CD8-positive, alpha-beta memory T cell (primary cell): ENCODE results near the gene FSTL1. TPM values are rescaled to one million over a fixed set of nuclear protein-coding genes. Genes with fewer than 3 reads are reported as not detected.
A peak's percentile ranks its signal among the peaks of the same experiment; 100 is the strongest.

ENCODE experiments used
- CTCF ChIA-PET: fragments of 350-600 bp; sonication (Branson Sonifier 250); formaldehyde crosslinking; loops from one replicate; lab custom pipeline; 2021; ENCODE audit warnings: antibody characterized with exemption; lab: Charles Lee
- POLR2A ChIA-PET: fragments of 350-600 bp; sonication (Branson Sonifier 250); formaldehyde crosslinking; loops from one replicate; lab custom pipeline; 2021; ENCODE audit warnings: antibody characterized with exemption; lab: Charles Lee
- DNase-seq, 5 donors: peaks; one replicate each; pipeline versions ENCODE4 v3.0.0 to v3.0.0-alpha.2; 2020 to 2022; ENCODE audit warnings: mixed read lengths in 1 of 5
- H3K27ac ChIP-seq: one replicate; pipeline ENCODE4 v1.7.0; 2013; ENCODE audit warnings: low read depth, mild to moderate bottlenecking, low read length, moderate library complexity
- H3K27me3 ChIP-seq: 2 replicates; pipeline ENCODE4 v1.7.0; 2013; ENCODE audit warnings: low read length, mild to moderate bottlenecking; ENCODE audit not compliant: insufficient read depth, poor library complexity, severe bottlenecking
- H3K36me3 ChIP-seq: 2 replicates; pipeline ENCODE4 v1.7.0; 2013; ENCODE audit warnings: mild to moderate bottlenecking, low read length, moderate library complexity; ENCODE audit not compliant: insufficient read depth
- H3K4me1 ChIP-seq: 2 replicates; pipeline ENCODE4 v1.7.0; 2013; ENCODE audit warnings: mild to moderate bottlenecking, low read length, moderate library complexity; ENCODE audit not compliant: insufficient read depth
- H3K4me3 ChIP-seq: 2 replicates; pipeline ENCODE4 v1.7.0; 2013; ENCODE audit warnings: mild to moderate bottlenecking, low read length
- H3K9me3 ChIP-seq: 2 replicates; pipeline ENCODE4 v1.7.0; 2013; ENCODE audit warnings: mild to moderate bottlenecking, low read length
- H3K27ac Mint-ChIP-seq, 8 donors: one replicate each; pipeline ENCODE4 v1.8.0; 2020 to 2021; ENCODE audit warnings: mixed read lengths in 8 of 8, mild to moderate bottlenecking in 6 of 8, inconsistent platforms in 3 of 8, moderate library complexity in 3 of 8
- H3K27me3 Mint-ChIP-seq, 2 donors: one replicate each; pipeline ENCODE4 v1.8.0; 2020 to 2021; ENCODE audit warnings: mixed read lengths in 2 of 2, mild to moderate bottlenecking in 1 of 2, moderate library complexity in 1 of 2
- H3K36me3 Mint-ChIP-seq, 3 donors: one replicate each; pipeline ENCODE4 v1.8.0; 2020 to 2021; ENCODE audit warnings: mixed read lengths in 3 of 3, inconsistent platforms in 1 of 3, mild to moderate bottlenecking in 1 of 3
- H3K4me1 Mint-ChIP-seq, 3 donors: one replicate each; pipeline ENCODE4 v1.8.0; 2020 to 2021; ENCODE audit warnings: mixed read lengths in 3 of 3, inconsistent platforms in 1 of 3, mild to moderate bottlenecking in 1 of 3
- H3K4me3 Mint-ChIP-seq, 7 donors: one replicate each; pipeline ENCODE4 v1.8.0; 2020 to 2021; ENCODE audit warnings: mixed read lengths in 7 of 7, mild to moderate bottlenecking in 6 of 7, moderate library complexity in 4 of 7, inconsistent platforms in 2 of 7
- H3K9me3 Mint-ChIP-seq, 5 donors: one replicate each; pipeline ENCODE4 v1.8.0; 2020 to 2022; ENCODE audit warnings: mixed read lengths in 5 of 5, mild to moderate bottlenecking in 3 of 5, moderate library complexity in 2 of 5, inconsistent platforms in 1 of 5
- polyA plus RNA-seq: library from polyadenylated mRNA; unstranded; fragments of 300-500 nt; fragmentation: Illumina TruSeq; gene quantifications from one replicate; pipeline ENCODE4 v1.2.3, GENCODE V29; 2021
- total RNA-seq, 2 experiments: library from RNA; stranded (reverse); gene quantifications; one replicate each; pipeline ENCODE4 v1.2.3, GENCODE V29; 2021

The FSTL1 gene
- total and polyA plus RNA-seq, 3 experiments from 2014 or later: 0.09 to 0.53 TPM; not detected in 1

GRCh38 chr3:120433662-120434331 lies 17.0 kb downstream of the FSTL1 start:
- H3K27ac Mint-ChIP-seq: no peak overlapping the region
- CTCF ChIA-PET: no interaction called here
- no peaks in the 10 kb centered on the region for H3K27me3 ChIP-seq
- H3K9me3 ChIP-seq: no peaks in the 10 kb centered on the region
- no peak overlapping the region for H3K4me3 ChIP-seq
- H3K27me3 Mint-ChIP-seq: peaks cover 2 to 38% of the 10 kb centered on the region in 2 donors
- no peaks in the 10 kb centered on the region for H3K36me3 ChIP-seq
- POLR2A ChIA-PET: no interaction called here
- H3K9me3 Mint-ChIP-seq: no peaks in the 10 kb centered on the region
- no peaks in the 10 kb centered on the region for H3K4me1 Mint-ChIP-seq
- no peak overlapping the region for H3K4me3 Mint-ChIP-seq
- no peaks in the 10 kb centered on the region for H3K4me1 ChIP-seq
- no peak for DNase-seq
- no peaks in the 10 kb centered on the region for H3K36me3 Mint-ChIP-seq
- H3K27ac ChIP-seq: no peak overlapping the region

- no peak overlapping the region for H3K4me3 ChIP-seq
- no peaks in the 10 kb centered on the region for H3K4me1 Mint-ChIP-seq
- no peaks in the 10 kb centered on the region for H3K36me3 Mint-ChIP-seq
- no peaks in the 10 kb centered on the region for H3K9me3 Mint-ChIP-seq
- H3K27me3 ChIP-seq: no peaks in the 10 kb centered on the region
- CTCF ChIA-PET: interaction anchor here (1.2 kb wide), 1 partner anchor 187 kb away, joined by 3 read pairs; no protein-coding TSS in a partner anchor
- H3K36me3 ChIP-seq: no peaks in the 10 kb centered on the region
- POLR2A ChIA-PET: no interaction called here
- no peak overlapping the region for H3K4me3 Mint-ChIP-seq
- no peak overlapping the region for H3K27ac ChIP-seq
- peaks cover 2 to 46% of the 10 kb centered on the region in 2 donors for H3K27me3 Mint-ChIP-seq
- DNase-seq: no peak
- H3K9me3 ChIP-seq: no peaks in the 10 kb centered on the region
- no peak overlapping the region for H3K27ac Mint-ChIP-seq
- H3K4me1 ChIP-seq: no peaks in the 10 kb centered on the region
Observed at GRCh38 chr3:120432150-120432860, 18.5 kb downstream of the FSTL1 start.

DNA sequence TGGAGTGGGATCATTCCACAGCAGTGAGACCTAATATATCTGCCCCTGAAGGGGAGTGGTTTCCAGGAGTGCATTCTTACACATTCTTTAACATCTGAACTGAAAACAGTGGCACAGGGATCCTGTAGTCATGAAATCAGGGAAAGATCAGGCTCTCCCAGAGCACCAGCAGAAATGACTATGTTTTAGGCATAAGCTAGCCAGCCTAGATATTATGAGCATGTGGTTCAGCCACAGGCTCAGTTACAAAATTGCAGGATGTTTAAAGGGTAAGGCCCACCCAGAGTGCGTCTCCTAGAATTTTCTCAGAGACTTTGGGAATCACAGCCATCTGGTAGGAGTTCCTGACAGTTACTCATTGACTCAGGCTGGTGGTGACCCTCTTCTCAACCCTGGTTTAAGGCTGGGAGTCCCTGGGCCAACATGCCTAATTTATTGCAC lies 20.9 kb downstream of the FSTL1 start:
- H3K27me3 Mint-ChIP-seq: peaks cover 3 to 46% of the 10 kb centered on the region in 2 donors
- Histone ChIP-seq H3K27ac (no peak overlapping the region), H3K4me1 (no peaks in the 10 kb centered on the region), H3K27me3 (no peaks in the 10 kb centered on the region), H3K36me3 (no peaks in the 10 kb centered on the region), H3K4me3 (no peak overlapping the region), H3K9me3 (no peaks in the 10 kb centered on the region)
- ChIA-PET POLR2A (no interaction called here), CTCF (interaction anchor here (1.0 to 1.3 kb wide), 2 partner anchors 12 to 13 kb away, joined by 3 to 4 read pairs; no protein-coding TSS in a partner anchor)
- H3K9me3 Mint-ChIP-seq: no peaks in the 10 kb centered on the region
- no peak for DNase-seq
- H3K4me1 Mint-ChIP-seq: no peaks in the 10 kb centered on the region
- H3K36me3 Mint-ChIP-seq: no peaks in the 10 kb centered on the region
- H3K4me3 Mint-ChIP-seq: no peak overlapping the region
- H3K27ac Mint-ChIP-seq: no peak overlapping the region

DNA sequence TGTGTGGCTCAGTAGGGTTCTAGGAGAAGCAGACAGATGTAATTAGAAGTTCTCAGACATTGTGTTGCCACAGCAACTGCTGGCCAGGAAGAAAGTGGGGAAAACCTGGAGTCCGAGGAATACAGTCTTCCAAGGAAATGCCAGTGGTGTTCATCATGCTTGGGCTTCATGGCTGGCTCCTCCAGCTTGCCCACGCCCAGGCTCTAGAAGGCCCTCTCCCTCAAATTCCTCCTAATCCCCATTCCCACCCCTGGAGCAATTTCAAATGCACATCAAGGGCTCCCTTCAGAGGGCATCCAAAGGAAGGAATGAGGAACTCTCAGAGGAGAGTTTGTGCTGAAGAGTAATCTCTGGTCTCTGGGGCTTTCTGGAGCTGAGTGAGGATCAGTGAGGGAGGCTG lies 21.9 kb downstream of the FSTL1 start:
- POLR2A ChIA-PET: no interaction called here
- H3K27me3 Mint-ChIP-seq: peaks cover 3 to 42% of the 10 kb centered on the region in 2 donors
- CTCF ChIA-PET: interaction anchor here (1.3 kb wide), 1 partner anchor 12 kb away, joined by 4 read pairs; no protein-coding TSS in a partner anchor

DNA sequence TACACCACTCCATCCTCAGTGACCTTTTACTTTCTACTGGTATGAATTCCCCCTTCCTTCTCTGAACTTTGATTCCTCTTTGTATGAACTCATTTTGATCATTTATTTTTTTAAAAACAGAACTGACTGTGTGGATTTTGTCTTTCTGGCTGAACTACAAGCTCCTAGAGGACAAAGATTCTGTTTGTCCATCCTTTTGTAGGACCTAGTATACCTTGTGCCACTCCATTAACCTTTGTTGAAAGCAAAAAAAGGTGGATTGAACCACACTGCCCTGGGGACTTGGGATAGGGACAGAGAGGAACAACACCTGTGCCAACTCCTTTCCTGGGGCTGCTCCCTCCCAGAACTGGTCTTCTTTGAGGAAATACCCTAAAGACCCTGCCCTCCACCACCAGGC lies 23.6 kb downstream of the FSTL1 start:
- Mint-ChIP-seq H3K36me3 (no peaks in the 10 kb centered on the region), H3K9me3 (no peaks in the 10 kb centered on the region), H3K4me3 (no peak overlapping the region), H3K27ac (no peak overlapping the region), H3K27me3 (peaks cover 3 to 28% of the 10 kb centered on the region in 2 donors), H3K4me1 (no peaks in the 10 kb centered on the region)
- DNase-seq: no peak
- Histone ChIP-seq H3K36me3 (no peaks in the 10 kb centered on the region), H3K4me3 (no peak overlapping the region), H3K27ac (no peak overlapping the region), H3K9me3 (no peaks in the 10 kb centered on the region), H3K4me1 (no peaks in the 10 kb centered on the region), H3K27me3 (no peaks in the 10 kb centered on the region)
- POLR2A ChIA-PET: no interaction called here
- CTCF ChIA-PET: no interaction called here

More for the DNA sequence above, 21.9 kb downstream of the FSTL1 start:
- Mint-ChIP-seq H3K4me3 (no peak overlapping the region), H3K4me1 (no peaks in the 10 kb centered on the region), H3K9me3 (no peaks in the 10 kb centered on the region), H3K36me3 (no peaks in the 10 kb centered on the region), H3K27ac (no peak overlapping the region)
- no peak overlapping the region for H3K4me3 ChIP-seq
- H3K27me3 ChIP-seq: no peaks in the 10 kb centered on the region
- H3K27ac ChIP-seq: no peak overlapping the region
- no peak for DNase-seq
- H3K9me3 ChIP-seq: no peaks in the 10 kb centered on the region
- no peaks in the 10 kb centered on the region for H3K36me3 ChIP-seq
- H3K4me1 ChIP-seq: no peaks in the 10 kb centered on the region

GRCh38 chr3:120425572-120426250 lies 25.1 kb downstream of the FSTL1 start:
- ChIA-PET POLR2A (no interaction called here), CTCF (interaction anchor here (1.6 kb wide), 1 partner anchor 9 kb away, joined by 9 read pairs; no protein-coding TSS in a partner anchor)
- Mint-ChIP-seq H3K27ac (no peak overlapping the region), H3K27me3 (peaks cover 3 to 25% of the 10 kb centered on the region in 2 donors), H3K36me3 (no peaks in the 10 kb centered on the region), H3K4me1 (no peaks in the 10 kb centered on the region), H3K9me3 (no peaks in the 10 kb centered on the region), H3K4me3 (no peak overlapping the region)
- no peaks in the 10 kb centered on the region for H3K4me1 ChIP-seq
- no peaks in the 10 kb centered on the region for H3K27me3 ChIP-seq
- no peak for DNase-seq
- H3K4me3 ChIP-seq: no peak overlapping the region
- H3K36me3 ChIP-seq: no peaks in the 10 kb centered on the region
- no peak overlapping the region for H3K27ac ChIP-seq
- no peaks in the 10 kb centered on the region for H3K9me3 ChIP-seq

GRCh38 chr3:120424976-120425570 lies 25.7 kb downstream of the FSTL1 start:
- peak overlapping the region in 1 of 8 donors; percentile 77 for H3K27ac Mint-ChIP-seq

More at GRCh38 chr3:120424976-120425570, 25.7 kb downstream of the FSTL1 start:
- Histone ChIP-seq H3K4me1 (no peaks in the 10 kb centered on the region), H3K9me3 (no peaks in the 10 kb centered on the region), H3K36me3 (no peaks in the 10 kb centered on the region), H3K27ac (no peak overlapping the region), H3K27me3 (no peaks in the 10 kb centered on the region), H3K4me3 (no peak overlapping the region)
- H3K9me3 Mint-ChIP-seq: no peaks in the 10 kb centered on the region
- H3K4me3 Mint-ChIP-seq: no peak overlapping the region
- ChIA-PET POLR2A (no interaction called here), CTCF (interaction anchor here (1.1 to 1.6 kb wide), 2 partner anchors 8 to 136 kb away, joined by 3 to 9 read pairs; no protein-coding TSS in a partner anchor)
- H3K36me3 Mint-ChIP-seq: no peaks in the 10 kb centered on the region
- H3K27me3 Mint-ChIP-seq: peaks cover 3 to 25% of the 10 kb centered on the region in 2 donors
- no peak for DNase-seq
- H3K4me1 Mint-ChIP-seq: no peaks in the 10 kb centered on the region
